ENCODE data around the gene OR2V1.

The OR2V1 gene

DNA sequence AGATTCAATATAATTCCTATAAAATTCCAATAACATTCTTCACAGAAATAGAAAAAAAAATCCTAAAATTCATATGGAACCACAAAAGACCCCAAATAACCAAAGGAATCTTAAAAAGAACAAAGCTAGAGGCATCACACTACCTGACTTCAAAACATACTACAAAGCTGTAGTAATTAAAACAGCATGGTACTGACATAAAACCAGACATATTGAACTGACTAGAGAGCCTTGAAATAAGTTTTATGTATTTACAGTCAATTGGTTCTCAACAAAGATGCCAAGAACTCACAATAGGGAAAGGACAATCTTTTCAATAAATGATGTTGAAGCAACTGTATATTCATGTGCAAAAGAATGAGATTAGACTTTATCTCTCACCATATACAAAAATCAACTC is 54.0 kb downstream of the OR2V1 start:
- Histone ChIP-seq H3K4me1 (ENCODE audit: insufficient read depth, low read length) (no peaks in the 10 kb centered on the region), H3K4me3 (ENCODE audit: low read depth in 1 of 2, low read length in 2 of 2) (no peak overlapping the region), H3K9ac (ENCODE audit: low read length) (no peak overlapping the region), H3K27ac (ENCODE audit: low read depth, low read length) (no peak overlapping the region), H3K27me3 (ENCODE audit: control insufficient read depth in 1 of 2, insufficient read depth in 2 of 2, low read length in 2 of 2) (peaks cover 0 to 6% of the 10 kb centered on the region in 2 donors), H3K9me3 (ENCODE audit: low read length) (no peaks in the 10 kb centered on the region), H3K36me3 (ENCODE audit: insufficient read depth, low read length) (no peaks in the 10 kb centered on the region)

Data from muscle layer of colon (tissue), 2 donors.